Dorsolateral prefrontal cortex (tissue), 118 donors: Measurements from ENCODE around the gene IL17A. TPM values are rescaled to one million over a fixed set of nuclear protein-coding genes. Genes with fewer than 3 reads are reported as not detected.

Experiments used
- microRNA-seq, 43 experiments: library from miRNA; unstranded; fragments of <30 nt; microRNA quantifications; one replicate each; pipeline ENCODE4 v1.2.0, GENCODE V29; 2022
- total RNA-seq, 120 experiments: library from RNA; stranded (reverse); gene quantifications; one replicate each; pipeline versions ENCODE4 v1.2.3 to v1.2.4, GENCODE V29; 2022

The IL17A gene
- total RNA-seq, 120 experiments from 2014 or later: not detected

Small RNA genes lying within 50 kb of the gene (microRNA-seq; reads per million reads assigned to microRNA genes)
- gene MIR133B (0 to 0.68 (median 0) reads per million in 43 experiments), gene MIR206 (0.34 to 10.4 (median 2.8) reads per million in 43 experiments)

Other genes with a start within 250 kb of the IL17A start
- under 1 TPM in 109 of 120 experiments, not detected in 11; 0.03 to 0.32 (median 0.07) TPM for gene PKHD1, start 98.8 kb upstream of the IL17A start, total RNA-seq
- under 1 TPM in 1 of 120 experiments, not detected in 119; 0.59 TPM for gene IL17F, start 58.1 kb downstream of the IL17A start, total RNA-seq
- gene MCM3, start 98.4 kb downstream of the IL17A start, total RNA-seq: 10 to 100 TPM; 10.8 to 22.0 (median 16.5) TPM
- gene PAQR8, start 175.8 kb downstream of the IL17A start, total RNA-seq: 100 to 1,000 TPM in 46 of 120 experiments, 10 to 100 TPM in 74; 40.1 to 180 (median 87.5) TPM
- 10 to 100 TPM; 18.1 to 39.8 (median 27.3) TPM for gene EFHC1, start 234.0 kb downstream of the IL17A start, total RNA-seq